SKM-1 treated with dmso at 0.1 percent for 144 hours (cell line): ENCODE data around the gene IRX2.

Experiments used
- DNase-seq: peaks from one replicate; lab custom pipeline; 2025; ENCODE audit not compliant: unreplicated experiment; lab: John Stamatoyannopoulos, UW

The IRX2 gene

GRCh38 chr5:2719332-2719731 is 32.1 kb downstream of the IRX2 start:
- DNase-seq: no peak

GRCh38 chr5:2718115-2718514 is 33.4 kb downstream of the IRX2 start:
- no peak for DNase-seq

- no peak for DNase-seq
These were observed 35.6 kb downstream of the IRX2 start for GRCh38 chr5:2715856-2716255.

- DNase-seq: no peak
These were observed 36.7 kb downstream of the IRX2 start for GRCh38 chr5:2714805-2715204.

- DNase-seq: no peak
These were observed 37.5 kb downstream of the IRX2 start for GRCh38 chr5:2714026-2714425.

- no peak for DNase-seq
These were observed 39.7 kb downstream of the IRX2 start for GRCh38 chr5:2711446-2712425.

GRCh38 chr5:2710910-2711309 is 40.6 kb downstream of the IRX2 start:
- no peak for DNase-seq

GRCh38 chr5:2709976-2710689 is 41.3 kb downstream of the IRX2 start:
- DNase-seq: no peak

GRCh38 chr5:2708751-2709150 is 42.7 kb downstream of the IRX2 start:
- DNase-seq: no peak

- DNase-seq: no peak
These were observed 43.3 kb downstream of the IRX2 start for GRCh38 chr5:2708132-2708531.

GRCh38 chr5:2705861-2706260 is 45.6 kb downstream of the IRX2 start:
- no peak for DNase-seq

- DNase-seq: no peak
These were observed 46.5 kb downstream of the IRX2 start for GRCh38 chr5:2704806-2705645.

- no peak for DNase-seq
These were observed 47.4 kb downstream of the IRX2 start for GRCh38 chr5:2704111-2704510.

GRCh38 chr5:2703615-2704014 is 47.9 kb downstream of the IRX2 start:
- no peak for DNase-seq

- DNase-seq: no peak
These were observed 48.4 kb downstream of the IRX2 start for GRCh38 chr5:2703041-2703440.

- DNase-seq: no peak
These were observed 49.2 kb downstream of the IRX2 start for GRCh38 chr5:2702096-2702879.

- no peak for DNase-seq
These were observed 49.9 kb downstream of the IRX2 start for GRCh38 chr5:2701592-2701991.

GRCh38 chr5:2700876-2701275 is 50.6 kb downstream of the IRX2 start:
- DNase-seq: no peak

GRCh38 chr5:2699686-2700085 is 51.8 kb downstream of the IRX2 start:
- no peak for DNase-seq

- no peak for DNase-seq
These were observed 52.2 kb downstream of the IRX2 start for GRCh38 chr5:2699231-2699630.

GRCh38 chr5:2698581-2698980 is 52.9 kb downstream of the IRX2 start:
- DNase-seq: no peak
